CD14-positive monocyte (primary cell): ENCODE data around the gene NT5C1B. TPM values are rescaled to one million over a fixed set of nuclear protein-coding genes. Genes with fewer than 3 reads are reported as not detected.

ENCODE experiments used
- DNase-seq, 3 donors: peaks; one replicate each; pipeline ENCODE4 v3.0.0-alpha.2; 2011 to 2022
- H2AFZ ChIP-seq: 2 replicates; pipeline ENCODE4 v1.6.0; 2012; ENCODE audit warnings: mild to moderate bottlenecking, low read depth, low read length, inconsistent platforms; ENCODE audit not compliant: insufficient read depth, poor library complexity, severe bottlenecking
- H3K27ac ChIP-seq, 2 donors: 1 replicate in 1 of 2; 2 replicates in 1 of 2; pipeline ENCODE4 v1.5.1; 2012 to 2013; ENCODE audit warnings: low read length in 2 of 2, control low read depth in 1 of 2, inconsistent platforms in 1 of 2, low read depth in 1 of 2, mild to moderate bottlenecking in 1 of 2
- H3K27me3 ChIP-seq, 2 donors: one replicate each; pipeline versions ENCODE4 v1.6.0 to v1.6.1; 2011 to 2013; ENCODE audit warnings: low read length in 2 of 2; ENCODE audit not compliant: control insufficient read depth in 2 of 2, insufficient read depth in 2 of 2
- H3K36me3 ChIP-seq, 2 donors: replicated peaks in 1 of 2; 1 replicate in 1 of 2; 2 replicates in 1 of 2; pipeline versions ENCODE4 v1.5.1 to v1.6.1; 2012 to 2013; ENCODE audit warnings: low read length in 2 of 2, control low read depth in 1 of 2, inconsistent platforms in 1 of 2, mild to moderate bottlenecking in 1 of 2; ENCODE audit not compliant: insufficient read depth in 2 of 2, control insufficient read depth in 1 of 2
- H3K4me1 ChIP-seq, 2 donors: 1 replicate in 1 of 2; 2 replicates in 1 of 2; pipeline versions ENCODE4 v1.5.1 to v1.6.1; 2012 to 2013; ENCODE audit warnings: low read length in 2 of 2, control low read depth in 1 of 2, inconsistent platforms in 1 of 2, mild to moderate bottlenecking in 1 of 2, moderate library complexity in 1 of 2; ENCODE audit not compliant: insufficient read depth in 2 of 2, control insufficient read depth in 1 of 2
- H3K4me2 ChIP-seq: replicated peaks from 2 replicates; pipeline ENCODE3; 2012; ENCODE audit warnings: low read length, moderate library complexity, mild to moderate bottlenecking; ENCODE audit not compliant: poor library complexity, severe bottlenecking; ENCODE audit errors: extremely low read depth
- H3K4me3 ChIP-seq, 3 experiments: fragments of 200-600 bp in 1 of 3; sonication (generic) in 1 of 3; replicated peaks in 1 of 3; 1 replicate in 2 of 3; 2 replicates in 1 of 3; pipeline ENCODE4 v1.5.1; 2011 to 2013; ENCODE audit warnings: low read length in 3 of 3, mild to moderate bottlenecking in 3 of 3, control low read depth in 2 of 3, low read depth in 2 of 3, inconsistent platforms in 1 of 3, moderate library complexity in 1 of 3
- H3K79me2 ChIP-seq: 2 replicates; pipeline ENCODE4 v1.6.0; 2012; ENCODE audit warnings: mild to moderate bottlenecking, control low read depth, inconsistent platforms, low read length, moderate library complexity; ENCODE audit not compliant: insufficient read depth
- H3K9ac ChIP-seq: 2 replicates; pipeline ENCODE4 v1.6.0; 2017; ENCODE audit warnings: low read length, mild to moderate bottlenecking; ENCODE audit not compliant: insufficient read depth, poor library complexity, severe bottlenecking
- H3K9me3 ChIP-seq, 2 donors: replicated peaks in 1 of 2; 1 replicate in 1 of 2; 2 replicates in 1 of 2; pipeline versions ENCODE4 v1.5.1 to v1.6.1; 2012 to 2013; ENCODE audit warnings: low read length in 2 of 2, control low read depth in 1 of 2; ENCODE audit not compliant: control insufficient read depth in 1 of 2, insufficient read depth in 1 of 2
- H4K20me1 ChIP-seq: 2 replicates; pipeline ENCODE4 v1.6.0; 2012; ENCODE audit warnings: mild to moderate bottlenecking, low read length, control low read depth, moderate library complexity; ENCODE audit not compliant: insufficient read depth
- H3K27ac Mint-ChIP-seq, 7 donors: one replicate each; pipeline ENCODE4 v1.8.0; 2020; ENCODE audit warnings: mild to moderate bottlenecking in 7 of 7, mixed read lengths in 7 of 7, moderate library complexity in 6 of 7, inconsistent platforms in 2 of 7
- H3K27me3 Mint-ChIP-seq, 3 donors: one replicate each; pipeline ENCODE4 v1.8.0; 2021 to 2022; ENCODE audit warnings: low read depth in 3 of 3, mild to moderate bottlenecking in 3 of 3, mixed read lengths in 3 of 3, moderate library complexity in 3 of 3, inconsistent platforms in 1 of 3
- H3K36me3 Mint-ChIP-seq, 2 donors: one replicate each; pipeline ENCODE4 v1.8.0; 2020; ENCODE audit warnings: mixed read lengths in 2 of 2, inconsistent platforms in 1 of 2, mild to moderate bottlenecking in 1 of 2
- H3K4me1 Mint-ChIP-seq: one replicate; pipeline ENCODE4 v1.8.0; 2020; ENCODE audit warnings: mild to moderate bottlenecking, mixed read lengths
- H3K4me3 Mint-ChIP-seq, 2 donors: one replicate each; pipeline ENCODE4 v1.8.0; 2020; ENCODE audit warnings: mild to moderate bottlenecking in 2 of 2, mixed read lengths in 2 of 2, moderate library complexity in 1 of 2
- H3K9me3 Mint-ChIP-seq, 7 donors: one replicate each; pipeline ENCODE4 v1.8.0; 2020 to 2022; ENCODE audit warnings: mixed read lengths in 7 of 7, mild to moderate bottlenecking in 6 of 7, moderate library complexity in 6 of 7, inconsistent platforms in 2 of 7
- CTCF ChIP-seq: fragments of 200-600 bp; IDR thresholded peaks from one replicate; pipeline ENCODE4 v1.8.0; 2022; ENCODE audit warnings: antibody characterized with exemption, mild to moderate bottlenecking
- WGBS: methylation state at CpG from one replicate; pipeline ENCODE4 v1.1.5; 2013; ENCODE audit warnings: missing lambda C conversion rate; ENCODE audit not compliant: insufficient coverage; 5-methylcytosine and 5-hydroxymethylcytosine counted together
- intact Hi-C, 2 donors: fragments of 100-400 bp; cut with micrococcal nuclease; formaldehyde crosslinking; loops; one replicate each; pipeline versions ENCODE4 v1.15.0 to v1.15.1; 2023
- polyA plus RNA-seq, 3 donors: library from polyadenylated mRNA; depleted of rRNA in 1 of 3; unstranded in 2 of 3; stranded (reverse) in 1 of 3; fragments of 300-500 nt in 2 of 3; fragments of >200 nt in 1 of 3; fragmentation: Illumina TruSeq in 2 of 3; gene quantifications; 1 replicate in 2 of 3; 2 replicates in 1 of 3; pipeline ENCODE4 v1.2.3, GENCODE V29; 2012 to 2021
- small RNA-seq: library from RNA; depleted of rRNA; stranded (forward); fragments of <200 nt; gene quantifications from one replicate; pipeline ENCODE3, GENCODE V24; 2012; ENCODE audit warnings: low read depth; ENCODE audit not compliant: insufficient read length

The NT5C1B gene
- polyA plus RNA-seq, 3 donors: not detected

DNA sequence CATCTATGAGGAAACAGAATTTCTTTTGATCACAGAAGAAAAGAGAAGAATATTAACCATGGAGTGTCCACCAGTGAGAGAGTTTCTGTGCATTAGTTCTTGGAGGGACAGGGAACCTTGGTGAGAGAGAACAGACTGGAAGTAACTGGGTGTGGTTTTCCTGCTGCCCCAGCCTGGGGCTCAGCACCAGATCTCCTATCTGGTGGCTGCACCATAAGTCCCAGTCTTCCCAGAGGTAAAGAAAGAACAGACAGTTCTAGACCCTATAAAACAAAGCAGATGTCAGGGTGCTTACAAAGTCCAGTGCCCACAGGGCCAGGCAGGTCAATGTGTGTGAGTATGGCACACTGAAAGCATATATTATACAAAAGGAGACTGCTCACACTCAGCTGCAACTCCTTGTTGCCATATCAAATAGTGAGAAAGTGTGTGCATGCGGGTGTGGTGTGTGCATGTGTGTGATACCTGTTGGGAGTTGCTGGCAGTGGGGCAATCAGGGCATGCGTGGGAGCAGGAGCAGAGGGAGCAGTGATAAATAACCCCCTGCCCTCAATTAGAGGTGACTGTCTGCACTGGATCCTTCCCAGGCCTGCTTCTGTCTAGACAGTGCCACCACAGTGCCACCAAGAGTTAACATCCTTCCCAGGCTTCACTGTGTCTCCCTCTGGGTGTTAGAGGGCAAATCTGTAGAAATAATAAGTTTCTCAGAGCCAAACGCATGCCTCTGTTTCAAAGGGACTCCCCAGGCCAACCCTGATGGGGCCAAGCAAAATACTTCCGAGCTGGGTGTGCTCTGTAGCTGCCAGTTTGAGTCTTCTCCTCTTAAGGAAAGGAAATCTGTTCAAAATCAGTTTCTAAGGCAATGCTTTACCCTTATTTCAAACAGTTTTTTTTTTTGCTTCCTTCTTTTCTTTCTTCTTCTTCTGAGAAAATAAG lies 74.6 kb downstream of the NT5C1B start:
- no peak for TF ChIP-seq CTCF
- Histone ChIP-seq H3K27me3 (peaks cover 0 to 2% of the 10 kb centered on the region in 2 donors), H3K4me3 (no peak overlapping the region), H2AFZ (no peak overlapping the region), H3K4me2 (no peak overlapping the region), H3K79me2 (no peaks in the 10 kb centered on the region), H3K4me1 (no peaks in the 10 kb centered on the region), H3K9ac (no peak overlapping the region), H3K36me3 (no peaks in the 10 kb centered on the region), H4K20me1 (no peaks in the 10 kb centered on the region), H3K27ac (no peak overlapping the region), H3K9me3 (no peaks in the 10 kb centered on the region)
- WGBS: 64% methylated on average over 2 of the region's 4 CpGs
- no peak overlapping the region for H3K27ac Mint-ChIP-seq
- H3K4me3 Mint-ChIP-seq: no peak overlapping the region
- H3K36me3 Mint-ChIP-seq: no peaks in the 10 kb centered on the region
- H3K27me3 Mint-ChIP-seq: peaks cover 5 to 22% (median 6%) of the 10 kb centered on the region in 3 donors
- intact Hi-C loops: no loop called here
- DNase-seq: no peak
- H3K9me3 Mint-ChIP-seq: peaks cover 0 to 2% (median 0%) of the 10 kb centered on the region in 7 donors
- no peaks in the 10 kb centered on the region for H3K4me1 Mint-ChIP-seq

Small RNA genes within 50 kb of the gene (small RNA-seq; reads per million reads assigned to genes)
- not detected for gene RNU6-1215P

Other genes starting within 250 kb of the NT5C1B start
- 10 to 100 TPM in 2 of 3 donors, 1 to 10 TPM in 1; 5.5 to 16.3 (median 14.3) TPM for gene RDH14, start 28.9 kb downstream of the NT5C1B start, polyA plus RNA-seq